SK-N-SH treated with all-trans-retinoic acid at 6 μM for 48 hours (cell line): Measurements from ENCODE around the gene MAP7.

Experiments used
- BACH2 ChIP-seq: fragments of 250-450 bp; sonication (Bioruptor Pico); IDR thresholded peaks from 2 replicates; pipeline ENCODE4 v1.9.0; 2021; ENCODE audit warnings: mild to moderate bottlenecking, borderline replicate concordance
- ESRRG ChIP-seq: fragments of 250-450 bp; sonication (Bioruptor Pico); IDR thresholded peaks from 2 replicates; pipeline ENCODE4 v1.6.1; 2021; ENCODE audit warnings: mild to moderate bottlenecking
- OSR1 ChIP-seq: fragments of 250-450 bp; sonication (Bioruptor Pico); IDR thresholded peaks from 2 replicates; pipeline ENCODE4 v1.8.0; 2022; ENCODE audit warnings: moderate library complexity, mild to moderate bottlenecking, inconsistent platforms
- SNAI2 ChIP-seq: fragments of 250-450 bp; sonication (Bioruptor Pico); IDR thresholded peaks from 2 replicates; pipeline ENCODE4 v1.5.0; 2020; ENCODE audit warnings: mild to moderate bottlenecking, moderate library complexity
- TOX ChIP-seq: fragments of 250-450 bp; sonication (Bioruptor Pico); IDR thresholded peaks from 2 replicates; pipeline ENCODE4 v1.8.0; 2021; ENCODE audit warnings: mild to moderate bottlenecking, moderate library complexity, borderline replicate concordance
- ZFP3 ChIP-seq: fragments of 250-450 bp; sonication (Bioruptor Pico); IDR thresholded peaks from 2 replicates; pipeline ENCODE4 v1.5.0; 2020; ENCODE audit warnings: mild to moderate bottlenecking, moderate library complexity
- TF ChIP-seq, protein P1 (sequence below): fragments of 250-450 bp; sonication (Bioruptor Pico); IDR thresholded peaks from 2 replicates; pipeline ENCODE4 v1.5.0; 2020; ENCODE audit warnings: mild to moderate bottlenecking, moderate library complexity
- TF ChIP-seq, protein P2 (sequence below): fragments of 250-450 bp; sonication (Bioruptor Pico); IDR thresholded peaks from 2 replicates; pipeline ENCODE4 v1.5.1; 2021; ENCODE audit warnings: mild to moderate bottlenecking, moderate library complexity

DNA sequence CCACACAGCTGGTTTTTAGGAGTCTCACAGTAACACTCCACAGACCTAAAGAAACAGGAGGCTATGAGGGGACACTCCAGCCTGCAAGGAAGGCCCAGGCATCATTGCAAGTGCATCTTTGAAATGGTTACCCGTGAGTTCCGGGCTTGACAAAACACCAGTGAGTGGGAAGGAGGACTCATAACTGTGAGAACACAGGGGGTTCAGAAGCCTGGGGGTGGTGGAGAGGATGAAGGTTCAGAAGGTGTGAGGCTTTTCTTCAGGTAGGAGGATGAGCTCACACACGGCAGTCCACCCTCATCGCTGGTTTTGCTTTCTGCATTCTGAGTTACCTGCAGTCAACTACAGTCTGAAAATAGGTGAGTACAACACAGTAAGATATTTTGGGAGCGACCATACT, 39.9 kb downstream of the MAP7 start:
- TF ChIP-seq, protein P1, sequence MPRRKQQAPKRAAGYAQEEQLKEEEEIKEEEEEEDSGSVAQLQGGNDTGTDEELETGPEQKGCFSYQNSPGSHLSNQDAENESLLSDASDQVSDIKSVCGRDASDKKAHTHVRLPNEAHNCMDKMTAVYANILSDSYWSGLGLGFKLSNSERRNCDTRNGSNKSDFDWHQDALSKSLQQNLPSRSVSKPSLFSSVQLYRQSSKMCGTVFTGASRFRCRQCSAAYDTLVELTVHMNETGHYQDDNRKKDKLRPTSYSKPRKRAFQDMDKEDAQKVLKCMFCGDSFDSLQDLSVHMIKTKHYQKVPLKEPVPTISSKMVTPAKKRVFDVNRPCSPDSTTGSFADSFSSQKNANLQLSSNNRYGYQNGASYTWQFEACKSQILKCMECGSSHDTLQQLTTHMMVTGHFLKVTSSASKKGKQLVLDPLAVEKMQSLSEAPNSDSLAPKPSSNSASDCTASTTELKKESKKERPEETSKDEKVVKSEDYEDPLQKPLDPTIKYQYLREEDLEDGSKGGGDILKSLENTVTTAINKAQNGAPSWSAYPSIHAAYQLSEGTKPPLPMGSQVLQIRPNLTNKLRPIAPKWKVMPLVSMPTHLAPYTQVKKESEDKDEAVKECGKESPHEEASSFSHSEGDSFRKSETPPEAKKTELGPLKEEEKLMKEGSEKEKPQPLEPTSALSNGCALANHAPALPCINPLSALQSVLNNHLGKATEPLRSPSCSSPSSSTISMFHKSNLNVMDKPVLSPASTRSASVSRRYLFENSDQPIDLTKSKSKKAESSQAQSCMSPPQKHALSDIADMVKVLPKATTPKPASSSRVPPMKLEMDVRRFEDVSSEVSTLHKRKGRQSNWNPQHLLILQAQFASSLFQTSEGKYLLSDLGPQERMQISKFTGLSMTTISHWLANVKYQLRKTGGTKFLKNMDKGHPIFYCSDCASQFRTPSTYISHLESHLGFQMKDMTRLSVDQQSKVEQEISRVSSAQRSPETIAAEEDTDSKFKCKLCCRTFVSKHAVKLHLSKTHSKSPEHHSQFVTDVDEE: no peak
- no peak for TF ChIP-seq ESRRG (CRISPR knock-in tag)
- TF ChIP-seq, protein P2, sequence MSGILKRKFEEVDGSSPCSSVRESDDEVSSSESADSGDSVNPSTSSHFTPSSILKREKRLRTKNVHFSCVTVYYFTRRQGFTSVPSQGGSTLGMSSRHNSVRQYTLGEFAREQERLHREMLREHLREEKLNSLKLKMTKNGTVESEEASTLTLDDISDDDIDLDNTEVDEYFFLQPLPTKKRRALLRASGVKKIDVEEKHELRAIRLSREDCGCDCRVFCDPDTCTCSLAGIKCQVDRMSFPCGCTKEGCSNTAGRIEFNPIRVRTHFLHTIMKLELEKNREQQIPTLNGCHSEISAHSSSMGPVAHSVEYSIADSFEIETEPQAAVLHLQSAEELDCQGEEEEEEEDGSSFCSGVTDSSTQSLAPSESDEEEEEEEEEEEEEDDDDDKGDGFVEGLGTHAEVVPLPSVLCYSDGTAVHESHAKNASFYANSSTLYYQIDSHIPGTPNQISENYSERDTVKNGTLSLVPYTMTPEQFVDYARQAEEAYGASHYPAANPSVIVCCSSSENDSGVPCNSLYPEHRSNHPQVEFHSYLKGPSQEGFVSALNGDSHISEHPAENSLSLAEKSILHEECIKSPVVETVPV (CRISPR knock-in tag): no peak
- no peak for TF ChIP-seq SNAI2 (CRISPR knock-in tag)
- no peak for TF ChIP-seq ZFP3
- no peak for TF ChIP-seq TOX
- no peak for TF ChIP-seq OSR1 (CRISPR knock-in tag)
- no peak for TF ChIP-seq BACH2 (CRISPR knock-in tag)
